NCI-H526 treated with DMSO at 0.1 percent for 48 hours (cell line): ENCODE measurements around the gene TRIM22.

Experiments used
- DNase-seq: peaks from one replicate; lab custom pipeline; 2025; lab: John Stamatoyannopoulos, UW

Gene TRIM22

DNA sequence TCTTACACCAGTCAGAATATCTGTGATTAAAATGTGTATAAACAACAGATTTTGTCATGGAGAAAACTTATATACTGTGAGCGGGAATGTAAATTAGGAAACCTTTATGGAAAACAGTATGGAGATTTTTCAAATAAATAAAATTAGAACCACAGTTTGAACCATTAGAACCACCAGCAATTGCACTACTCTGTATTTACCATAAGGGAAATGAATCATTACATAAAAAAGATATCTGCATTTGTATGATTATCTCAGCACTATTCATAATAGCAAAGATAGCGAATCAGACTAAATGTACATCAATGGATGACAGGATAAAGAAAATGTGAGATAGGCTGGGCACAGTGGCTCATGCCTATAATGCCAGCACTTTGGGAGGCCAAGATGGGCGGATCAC, 57.0 kb downstream of the TRIM22 start:
- no peak for DNase-seq

GRCh38 chr11:5749836-5750235, 60.2 kb downstream of the TRIM22 start:
- DNase-seq, result no peak

DNA sequence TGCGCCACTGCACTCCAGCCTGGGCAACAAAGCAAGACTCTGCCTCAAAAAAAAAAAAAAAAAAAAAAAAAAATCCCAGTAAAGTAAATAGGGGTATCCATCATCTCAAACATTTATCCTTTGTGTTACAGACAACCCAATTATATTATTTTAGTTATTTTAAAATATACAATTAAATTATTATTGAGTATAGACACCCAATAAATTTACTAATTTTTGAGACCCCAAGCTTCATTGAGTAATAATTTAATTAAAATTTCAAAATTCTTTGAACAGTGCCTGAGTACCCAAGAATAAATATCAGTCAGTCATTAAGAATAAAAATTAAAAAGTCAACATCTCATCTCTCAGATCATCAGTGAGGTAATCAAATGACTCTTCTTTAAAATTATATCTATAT, 64.4 kb downstream of the TRIM22 start, which contains the start of gene OR52N4:
Gene OR52N4 (plus strand): TSS at position 301 of the 400 bp plus-strand sequence. CDS start 498 bp downstream, outside the sequence.
- no peak for DNase-seq
